ENCODE measurements around the gene ELL.

The ELL gene

DNA sequence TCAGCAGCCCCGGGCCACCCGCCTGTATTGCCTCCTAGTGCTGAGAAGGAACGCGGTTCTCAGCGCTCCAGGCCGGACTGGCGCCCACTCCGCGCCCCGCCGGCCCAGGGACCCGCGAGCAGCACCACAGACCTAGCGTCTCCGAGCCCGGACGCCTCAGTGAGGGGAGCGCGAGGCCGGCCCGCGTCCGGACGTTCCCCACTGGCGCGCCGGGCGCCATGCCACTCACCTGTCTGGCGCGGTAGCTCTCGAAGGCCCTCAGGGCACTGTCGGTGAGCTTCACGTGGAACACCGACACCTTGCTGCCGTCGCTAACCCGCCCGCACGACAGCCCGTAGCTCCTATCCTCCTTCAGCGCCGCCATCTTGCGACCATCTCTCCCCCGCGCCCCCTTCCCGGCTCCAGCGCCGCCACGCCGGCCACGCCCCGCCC lies at the start of gene ELL:
Gene ELL, minus strand, starts transcription at position 379 of the 432 bp plus-strand sequence. Its CDS starts 15 bp downstream, at position 364.
- no peak for DNase-seq (ENCODE audit: low read depth)
- H3K4me3 ChIP-seq (ENCODE audit: low read depth, low read length) = peak within 1 kb of the TSS; percentile 97
- TF ChIP-seq CTCF (IDR thresholded peaks at IDR 0.05; ENCODE audit: low read depth, low read length, missing control alignments) = no peak

DNA sequence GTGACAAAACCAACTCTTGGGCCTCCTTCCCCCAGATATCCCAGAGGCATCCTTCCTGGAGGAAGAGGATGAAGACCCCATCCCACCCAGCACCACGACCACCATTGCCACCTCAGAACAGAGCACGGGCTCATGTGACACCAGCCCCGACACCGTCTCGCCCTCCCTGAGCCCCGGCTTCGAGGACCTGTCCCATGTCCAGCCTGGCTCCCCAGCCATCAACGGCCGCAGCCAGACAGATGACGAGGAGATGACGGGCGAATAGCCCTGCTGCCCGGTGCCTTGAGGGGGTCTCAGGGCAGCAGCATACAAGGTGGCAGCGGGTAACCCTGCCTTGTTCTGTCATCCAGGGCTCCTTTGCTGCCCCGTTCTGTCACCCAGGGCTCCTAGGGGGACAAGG lies 46.5 kb upstream of the ELL start:
- TF ChIP-seq CTCF (IDR thresholded peaks at IDR 0.05; ENCODE audit: low read depth, low read length, missing control alignments) = no peak
- no peak overlapping the region for H3K4me3 ChIP-seq (ENCODE audit: low read depth, low read length)
- no peak for DNase-seq (ENCODE audit: low read depth)

- no peak overlapping the region for H3K4me3 ChIP-seq (ENCODE audit: low read depth, low read length)
- DNase-seq (ENCODE audit: low read depth) = no peak
- no peak for TF ChIP-seq CTCF (IDR thresholded peaks at IDR 0.05; ENCODE audit: low read depth, low read length, missing control alignments)
These were observed 45.1 kb upstream of the ELL start for GRCh38 chr19:18566953-18567352.

DNA sequence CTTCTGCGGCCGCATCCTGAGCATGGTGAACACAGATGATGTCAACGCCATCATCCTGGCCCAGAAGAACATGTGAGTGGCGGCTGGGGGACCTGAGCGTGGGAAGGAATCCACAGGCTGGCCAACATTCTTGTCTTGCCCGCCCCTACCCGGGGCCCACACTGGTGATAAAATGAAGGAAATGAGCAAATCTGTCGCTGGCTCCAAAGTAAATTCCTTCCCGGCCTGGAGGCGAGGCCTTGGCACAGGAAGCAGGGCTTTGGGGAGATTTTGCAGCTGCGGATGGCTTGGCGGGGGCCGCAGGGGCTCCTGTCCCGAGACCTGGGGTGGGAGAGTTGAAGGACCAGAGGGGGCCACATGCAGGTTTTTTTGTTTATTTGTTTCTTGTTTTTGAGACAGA lies 40.2 kb upstream of the ELL start:
- no peak for DNase-seq (ENCODE audit: low read depth)
- no peak for TF ChIP-seq CTCF (IDR thresholded peaks at IDR 0.05; ENCODE audit: low read depth, low read length, missing control alignments)

GRCh38 chr19:18559685-18560084 lies 37.8 kb upstream of the ELL start:
- DNase-seq (ENCODE audit: low read depth) = no peak
- no peak overlapping the region; the same call in 1 of the 2 replicates for H3K4me3 ChIP-seq (ENCODE audit: low read depth, low read length)
- no peak for TF ChIP-seq CTCF (IDR thresholded peaks at IDR 0.05; ENCODE audit: low read depth, low read length, missing control alignments)

More for the DNA sequence above, 40.2 kb upstream of the ELL start:
- no peak overlapping the region for H3K4me3 ChIP-seq (ENCODE audit: low read depth, low read length)

- TF ChIP-seq CTCF (IDR thresholded peaks at IDR 0.05; ENCODE audit: low read depth, low read length, missing control alignments) = no peak
- DNase-seq (ENCODE audit: low read depth) = no peak
- peak overlapping the region; percentile 74 for H3K4me3 ChIP-seq (ENCODE audit: low read depth, low read length)
These were observed 36.7 kb upstream of the ELL start for GRCh38 chr19:18558604-18559003.

DNA sequence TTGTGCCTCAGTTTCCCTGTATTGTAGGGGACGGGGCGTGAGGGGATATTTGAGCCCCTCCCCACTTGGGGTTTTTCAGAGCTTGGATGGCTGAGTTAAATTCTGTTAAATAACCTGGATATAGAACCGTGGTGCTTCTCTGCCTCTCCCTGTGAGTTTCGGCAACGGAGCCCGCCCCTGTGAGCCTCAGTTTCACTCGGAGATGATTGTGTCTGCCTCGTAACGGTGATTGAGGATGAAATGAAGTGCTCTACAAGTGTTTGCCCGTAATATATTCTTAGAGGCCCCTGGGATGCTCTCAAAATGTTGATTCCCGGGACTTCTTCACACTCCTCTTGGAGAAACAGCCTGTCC lies 36.3 kb upstream of the ELL start:
- no peak for DNase-seq (ENCODE audit: low read depth)
- peak overlapping the region; percentile 74 for H3K4me3 ChIP-seq (ENCODE audit: low read depth, low read length)
- TF ChIP-seq CTCF (IDR thresholded peaks at IDR 0.05; ENCODE audit: low read depth, low read length, missing control alignments) = no peak
